GM08714 (cell line): ENCODE data around the gene CIB1.

Source experiments
- H3K4me3 ChIP-seq: fragments of 200-500 bp; sonication (Bioruptor generic); 2 replicates; pipeline ENCODE4 v1.5.1; 2014; ENCODE audit warnings: mild to moderate bottlenecking, low read length, inconsistent platforms
- ZNF274 ChIP-seq: IDR thresholded peaks from 2 replicates; pipeline ENCODE4 v1.6.1; 2012; ENCODE audit warnings: mild to moderate bottlenecking, low read depth, low read length

Gene CIB1

DNA sequence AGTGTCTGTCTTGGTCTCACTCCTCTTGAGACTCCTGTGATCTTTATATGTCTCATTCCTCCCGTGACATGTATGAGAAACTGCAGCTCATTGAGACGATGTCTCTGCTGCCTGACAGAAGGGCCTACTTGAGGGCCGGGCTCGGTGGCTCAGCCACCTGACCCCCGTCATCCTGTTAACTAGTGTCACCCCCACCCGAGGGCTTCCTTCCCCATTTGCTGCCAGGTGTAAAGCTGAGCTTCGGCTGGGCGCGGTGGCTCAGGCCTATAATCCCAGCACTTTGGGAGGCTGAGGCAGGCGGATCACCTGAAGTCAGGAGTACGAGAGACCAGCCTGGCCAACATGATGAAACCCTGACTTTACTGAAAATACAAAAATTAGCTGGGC, 19.9 kb downstream of the CIB1 start:
- TF ChIP-seq ZNF274 = no peak
- no peak overlapping the region for H3K4me3 ChIP-seq

DNA sequence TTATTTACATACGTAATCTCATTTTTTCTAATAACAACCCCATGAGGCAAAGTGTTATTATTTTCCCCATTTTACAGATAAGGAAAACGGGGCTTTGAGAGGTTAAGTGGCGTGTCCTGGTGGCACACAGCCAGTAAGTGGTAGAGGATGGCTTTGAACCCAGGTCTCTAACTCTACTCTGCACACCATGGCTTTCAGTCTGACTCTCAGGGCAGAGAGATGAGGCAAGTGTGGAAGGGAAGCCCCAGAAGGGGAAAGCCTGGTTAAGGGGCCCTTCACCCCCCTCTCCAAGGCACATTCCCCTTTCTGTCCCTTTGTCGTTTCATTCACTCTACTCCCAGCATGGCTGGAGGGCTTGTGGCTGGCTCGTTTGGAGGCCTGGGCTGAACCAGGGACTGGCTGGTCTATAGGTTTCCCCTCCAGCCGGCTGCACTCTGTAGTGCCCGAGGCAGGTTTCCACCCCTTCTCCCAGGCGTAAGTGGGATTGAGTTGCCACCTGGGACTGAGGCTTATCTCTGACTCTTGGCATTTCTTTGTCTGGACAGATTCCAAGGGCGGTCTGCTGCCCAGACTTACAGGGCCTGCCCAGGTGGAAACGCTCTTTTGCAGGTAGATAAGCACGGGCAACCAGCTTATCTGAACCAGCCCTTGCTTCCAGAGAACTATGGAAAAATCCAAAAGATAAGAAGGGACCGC, 20.5 kb downstream of the CIB1 start:
- no peak for TF ChIP-seq ZNF274
- H3K4me3 ChIP-seq = no peak overlapping the region

DNA sequence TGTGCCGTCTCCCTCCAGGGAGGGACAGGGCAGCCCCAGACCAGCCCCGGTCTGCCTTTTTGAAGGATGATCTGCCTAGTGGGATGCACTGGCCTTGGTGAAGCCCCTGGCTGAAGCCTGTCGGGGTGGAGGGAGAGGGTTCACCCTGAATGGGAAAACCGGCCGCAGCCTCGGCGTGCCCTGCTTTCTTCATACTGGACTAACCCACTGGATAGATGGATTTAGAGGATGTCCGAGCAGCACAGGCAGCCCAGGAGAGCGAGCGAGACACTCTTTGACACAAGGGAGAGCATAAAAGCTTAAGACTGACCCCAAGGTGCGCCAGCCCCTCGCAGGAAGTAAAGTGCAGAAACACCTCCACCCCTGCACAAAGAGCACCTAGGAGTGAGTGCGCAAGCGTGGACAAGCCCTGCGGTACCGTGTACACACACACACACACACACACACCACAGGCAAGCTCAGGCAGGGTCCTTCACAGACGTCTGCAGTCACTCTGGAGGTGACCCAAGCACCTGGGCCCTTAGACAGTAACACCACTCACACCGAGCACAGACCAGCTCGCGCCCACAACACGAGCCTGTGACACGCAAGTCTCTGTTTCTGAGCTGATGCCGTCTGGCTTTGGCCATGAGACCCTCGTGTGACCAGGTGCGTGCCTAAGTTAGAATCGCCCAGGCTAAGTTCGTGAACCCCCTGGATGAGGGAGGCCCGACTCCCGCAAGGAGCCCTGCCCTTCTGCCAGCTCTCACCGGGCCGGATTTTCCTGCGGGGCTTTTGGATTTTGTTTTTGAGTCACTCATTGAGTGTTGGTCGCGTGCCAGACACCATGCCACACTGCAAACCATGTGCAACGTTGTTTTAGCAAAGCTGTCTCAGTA, 21.3 kb downstream of the CIB1 start:
- no peak for TF ChIP-seq ZNF274
- H3K4me3 ChIP-seq = no peak overlapping the region

DNA sequence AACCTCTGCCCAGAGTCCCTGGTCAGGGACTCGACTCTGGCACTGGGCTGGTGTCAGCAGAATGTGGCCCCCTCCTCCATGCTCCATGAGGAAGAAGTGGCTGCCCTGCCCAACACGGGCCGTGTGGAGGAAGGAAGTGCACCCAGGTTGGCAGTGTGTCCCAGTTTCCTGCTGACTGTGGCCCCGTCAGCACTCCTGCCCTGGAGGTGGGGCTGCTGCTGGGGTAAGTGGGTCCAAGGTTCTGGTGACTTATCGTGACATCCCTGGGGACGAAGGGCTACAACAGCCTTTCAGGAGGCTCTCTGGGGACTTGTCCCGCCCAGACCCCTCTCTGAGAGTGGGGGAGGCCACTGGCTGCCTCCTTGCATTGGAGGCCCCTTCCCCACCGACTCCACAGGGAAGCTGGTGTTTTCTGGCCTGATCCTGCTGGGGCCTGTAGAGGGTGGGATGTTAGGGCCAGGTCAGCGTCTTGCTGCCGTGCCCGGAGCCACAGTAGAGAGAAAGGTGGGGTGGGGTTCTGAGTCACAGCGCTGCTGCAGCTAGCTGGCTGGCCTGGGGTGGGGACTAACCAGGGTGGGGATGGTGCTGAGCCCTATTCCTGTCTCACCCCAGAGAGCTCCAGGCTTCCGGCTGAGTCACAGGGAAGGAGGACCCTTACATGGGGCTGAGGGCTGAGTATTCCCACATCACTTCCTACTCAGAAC, 22.1 kb downstream of the CIB1 start:
- no peak for TF ChIP-seq ZNF274
- H3K4me3 ChIP-seq = no peak overlapping the region

DNA sequence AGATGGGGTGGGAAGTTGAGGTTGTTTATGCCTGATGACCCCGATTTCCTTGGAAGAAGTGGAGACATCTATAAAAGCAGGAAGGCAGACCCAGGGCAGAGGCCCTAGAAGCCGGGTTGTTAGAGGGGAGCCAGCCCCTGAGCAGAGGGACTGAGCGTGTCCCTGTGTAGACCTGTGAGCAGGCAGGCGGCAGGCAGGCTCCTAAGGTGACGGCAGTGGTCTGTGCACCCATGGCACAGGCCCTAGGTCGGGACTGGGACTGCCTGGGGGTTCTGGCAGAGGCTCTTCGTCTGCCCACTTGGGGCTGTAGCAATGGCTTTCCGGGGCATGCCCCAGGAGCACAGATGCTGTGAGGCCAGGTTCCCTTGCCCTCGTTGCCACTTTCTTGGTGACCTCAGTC, 22.7 kb downstream of the CIB1 start:
- H3K4me3 ChIP-seq = no peak overlapping the region
- TF ChIP-seq ZNF274 = no peak

DNA sequence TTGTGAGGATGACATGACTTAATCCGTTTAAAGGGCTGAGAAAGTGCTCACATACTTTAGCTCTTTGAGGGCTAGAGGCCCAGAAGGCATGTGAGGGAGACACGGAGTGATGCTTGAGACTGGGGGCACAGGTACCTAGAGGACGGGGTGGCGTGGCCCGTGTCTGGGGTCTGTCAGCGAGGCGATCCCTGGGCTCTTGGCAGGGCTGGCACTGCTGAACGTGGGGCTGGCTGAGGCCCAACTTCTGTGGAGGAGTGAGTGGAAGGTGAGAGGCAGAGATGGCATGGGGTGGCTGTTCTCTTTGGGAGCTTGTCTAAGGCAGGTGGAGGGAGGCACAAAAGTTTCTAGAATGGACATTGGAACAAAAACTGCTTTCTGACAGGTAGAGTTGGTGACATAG, 23.1 kb downstream of the CIB1 start:
- no peak overlapping the region for H3K4me3 ChIP-seq
- no peak for TF ChIP-seq ZNF274

DNA sequence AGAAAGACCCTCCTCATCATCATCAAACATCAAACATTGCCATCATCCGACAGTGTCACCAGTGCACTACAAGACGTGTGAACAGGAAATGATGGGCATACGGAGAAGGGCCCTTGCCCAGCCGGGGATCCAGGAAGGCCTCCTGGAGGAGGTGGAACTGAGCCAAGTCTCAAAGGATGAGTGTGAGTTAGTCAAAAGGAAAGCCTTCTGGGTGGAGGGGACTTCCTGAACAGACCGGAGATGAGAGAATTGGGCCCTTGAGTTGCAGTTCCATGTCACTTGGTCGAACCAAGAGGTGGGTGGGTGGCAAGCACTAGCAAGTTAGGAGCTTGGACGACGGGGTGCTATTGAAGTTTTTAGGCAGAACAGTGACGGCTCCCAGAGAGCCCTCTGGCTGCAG, 24.1 kb downstream of the CIB1 start:
- H3K4me3 ChIP-seq = no peak overlapping the region
- TF ChIP-seq ZNF274 = no peak

DNA sequence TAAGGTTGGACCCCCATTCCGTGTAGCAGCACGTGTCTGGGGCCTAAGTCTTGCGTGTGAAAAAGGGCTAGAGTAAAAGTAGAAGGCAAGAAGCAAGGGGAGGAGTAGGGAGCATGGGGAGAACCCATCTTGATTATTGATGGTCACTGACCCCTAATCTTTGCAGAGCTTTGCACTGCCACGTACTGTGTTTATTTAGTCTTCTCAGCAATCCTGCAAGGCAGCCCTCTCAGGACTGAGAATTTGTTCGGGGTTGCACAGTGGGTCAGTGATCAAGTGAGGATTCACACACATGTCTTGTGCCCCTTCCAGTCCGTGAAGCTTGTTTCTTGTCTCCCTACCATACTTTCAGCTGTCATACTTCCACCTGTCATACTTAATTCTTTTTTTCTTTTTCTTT, 25.4 kb downstream of the CIB1 start:
- no peak for TF ChIP-seq ZNF274
- H3K4me3 ChIP-seq = no peak overlapping the region

DNA sequence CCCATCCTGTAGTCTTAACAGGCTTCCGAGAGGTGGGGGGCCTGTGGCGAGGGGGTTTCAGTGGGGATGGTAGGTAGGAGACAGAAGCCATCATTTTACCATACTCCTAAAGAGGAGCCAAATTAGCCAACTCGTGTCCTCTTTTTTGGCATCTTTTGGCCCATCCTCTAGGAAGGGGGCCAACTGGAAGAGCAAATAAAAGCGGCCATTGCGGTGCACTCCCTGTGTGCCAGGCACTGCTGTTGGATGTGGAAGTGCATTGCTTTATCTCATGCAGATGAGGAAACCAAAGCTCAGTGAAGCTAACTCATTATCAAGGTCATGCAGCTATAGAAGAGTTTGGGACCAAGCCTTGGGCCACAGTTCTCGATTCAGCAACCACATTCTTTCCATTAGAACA, 26.5 kb downstream of the CIB1 start:
- H3K4me3 ChIP-seq = no peak overlapping the region
- TF ChIP-seq ZNF274 = no peak

DNA sequence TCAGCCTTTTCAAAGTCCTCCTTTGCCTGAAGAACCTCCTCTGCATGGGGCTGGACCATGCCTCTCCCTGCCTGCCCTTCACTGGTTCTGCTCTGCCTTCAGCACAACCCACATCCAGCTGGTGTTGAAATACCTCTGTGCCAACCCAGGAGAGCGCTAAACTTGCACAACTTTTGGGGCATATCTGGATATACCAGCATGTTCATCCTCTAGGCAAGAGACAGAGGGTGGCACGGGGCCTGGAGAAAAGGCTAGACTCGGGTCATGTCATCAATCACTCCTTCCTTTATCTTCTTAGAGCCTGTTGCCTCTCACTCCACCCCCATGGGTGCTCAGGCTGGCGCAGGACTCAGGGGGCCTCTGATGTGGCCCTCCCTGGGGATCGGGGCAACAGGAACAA, 27.9 kb downstream of the CIB1 start:
- TF ChIP-seq ZNF274 = no peak
- no peak overlapping the region for H3K4me3 ChIP-seq

DNA sequence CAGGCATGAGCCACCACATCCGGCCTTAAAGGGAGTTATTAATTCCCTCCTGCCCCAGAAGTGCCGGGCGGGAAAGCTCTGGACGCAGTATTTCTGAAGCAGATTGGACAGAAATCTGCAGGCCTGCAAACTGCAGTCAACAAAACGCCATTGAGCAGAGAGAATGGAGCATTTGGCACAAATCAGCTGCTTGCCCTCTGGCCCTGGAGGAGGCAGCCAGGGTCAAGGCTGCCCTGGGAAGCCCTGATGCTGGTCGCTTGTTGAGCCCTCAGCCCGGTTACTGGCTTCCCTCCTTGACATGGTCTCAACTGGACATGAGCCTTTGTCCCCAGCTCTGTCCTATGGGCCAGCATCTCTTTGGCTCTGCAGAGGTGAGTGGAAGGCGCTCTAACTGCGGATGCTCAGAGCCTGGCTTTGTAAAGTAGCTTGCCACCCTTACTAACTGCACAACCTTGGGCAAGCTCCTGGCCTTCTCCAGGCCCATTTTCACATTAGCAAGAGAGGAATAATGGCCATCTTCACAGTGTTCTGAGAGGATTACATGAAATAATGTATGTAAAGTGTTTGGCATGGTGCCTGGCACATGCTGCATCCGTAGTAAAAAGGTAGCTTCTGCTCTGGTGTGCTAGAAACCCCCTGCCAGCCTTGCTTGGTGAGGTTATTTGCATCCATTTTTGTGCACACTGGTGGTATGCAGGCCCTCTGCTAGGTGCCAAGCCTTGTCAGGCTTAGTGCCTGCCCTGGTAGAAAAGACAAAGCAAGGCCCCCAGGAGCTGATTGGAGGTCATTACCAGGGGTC, 28.5 kb downstream of the CIB1 start:
- no peak for TF ChIP-seq ZNF274
- no peak overlapping the region for H3K4me3 ChIP-seq

DNA sequence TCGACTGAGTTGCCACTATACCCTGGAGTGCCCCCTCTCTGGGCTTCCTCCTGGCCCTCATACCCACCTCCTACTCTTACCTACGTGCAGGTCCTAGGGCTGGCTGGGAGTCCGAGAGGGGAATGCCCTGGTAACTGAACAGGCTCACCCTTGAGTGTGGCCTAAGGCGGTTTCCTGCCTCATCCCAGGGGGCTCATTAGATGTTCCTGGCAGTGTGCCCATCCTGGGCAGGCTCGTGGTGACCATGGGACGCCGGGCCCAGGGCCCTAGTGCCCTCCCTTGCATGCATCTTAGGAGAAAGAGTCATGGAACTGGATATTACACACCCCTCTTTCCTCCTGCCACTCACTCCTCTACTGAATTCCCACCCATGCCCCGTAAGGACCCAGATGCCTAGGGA, 29.8 kb downstream of the CIB1 start:
- H3K4me3 ChIP-seq = no peak overlapping the region
- no peak for TF ChIP-seq ZNF274

DNA sequence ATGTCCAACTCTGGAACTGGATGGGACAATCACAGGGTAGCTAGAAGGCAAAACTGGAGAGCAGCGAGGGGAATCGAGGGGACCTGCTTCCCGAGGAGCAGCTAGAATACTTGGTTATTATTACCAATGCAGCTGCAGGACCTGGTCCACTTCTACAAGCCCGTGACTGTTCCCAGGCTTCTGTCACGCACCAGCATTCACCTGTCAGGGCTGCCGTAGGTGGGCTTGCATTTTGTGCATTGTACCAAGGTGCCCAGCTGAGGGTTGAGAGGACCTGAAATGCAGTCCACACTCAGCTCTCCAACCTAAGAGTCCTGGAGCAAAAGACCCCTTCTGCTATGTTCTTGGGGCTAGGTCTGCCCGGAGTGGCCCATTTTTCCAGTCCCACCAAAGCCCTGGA, 30.3 kb downstream of the CIB1 start:
- no peak for TF ChIP-seq ZNF274
- no peak overlapping the region for H3K4me3 ChIP-seq

DNA sequence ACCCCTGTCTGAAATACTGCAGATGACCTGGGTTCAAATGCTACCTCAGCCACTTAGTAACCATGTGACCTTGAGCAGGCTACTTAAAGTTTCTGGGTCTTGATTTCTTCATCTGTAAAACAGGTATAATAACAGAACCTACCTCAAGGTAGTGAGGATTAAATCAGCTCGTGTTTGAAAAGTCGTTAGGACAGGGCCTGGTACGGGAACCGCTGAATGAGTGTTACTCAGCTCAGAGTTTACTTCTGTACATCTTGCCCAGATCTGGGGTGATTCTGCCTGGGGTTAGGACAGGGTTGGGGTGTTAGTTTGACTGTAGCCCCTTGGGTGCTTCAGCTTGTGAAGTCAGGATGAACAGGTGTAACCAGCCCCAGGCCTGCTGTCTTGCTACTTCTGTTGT, 30.8 kb downstream of the CIB1 start:
- TF ChIP-seq ZNF274 = no peak

More for the DNA sequence above, 30.8 kb downstream of the CIB1 start:
- H3K4me3 ChIP-seq = no peak overlapping the region
